WI38 (cell line): ENCODE data around the gene GALNS.
A peak's percentile ranks its signal among the peaks of the same experiment; 100 is the strongest.

ENCODE experiments used
- H3K4me3 ChIP-seq: 2 replicates; pipeline ENCODE4 v1.5.1; 2011; ENCODE audit warnings: low read depth, mild to moderate bottlenecking, control low read depth, low read length
- CTCF ChIP-seq: IDR thresholded peaks from 2 replicates; pipeline ENCODE4 v1.5.1; 2012; ENCODE audit warnings: low read depth, mild to moderate bottlenecking, control low read depth, low read length

Gene GALNS

GRCh38 chr16:88805340-88805715, 51.4 kb downstream of the GALNS start:
- no peak overlapping the region; the same call in 1 of the 2 replicates for H3K4me3 ChIP-seq
- TF ChIP-seq CTCF: no peak

- TF ChIP-seq CTCF: no peak
- H3K4me3 ChIP-seq: peak overlapping the region; percentile 70
These were observed 52.0 kb downstream of the GALNS start for GRCh38 chr16:88804552-88805339.

GRCh38 chr16:88804173-88804551, 52.6 kb downstream of the GALNS start:
- peak overlapping the region; percentile 70 for H3K4me3 ChIP-seq
- TF ChIP-seq CTCF: no peak

DNA sequence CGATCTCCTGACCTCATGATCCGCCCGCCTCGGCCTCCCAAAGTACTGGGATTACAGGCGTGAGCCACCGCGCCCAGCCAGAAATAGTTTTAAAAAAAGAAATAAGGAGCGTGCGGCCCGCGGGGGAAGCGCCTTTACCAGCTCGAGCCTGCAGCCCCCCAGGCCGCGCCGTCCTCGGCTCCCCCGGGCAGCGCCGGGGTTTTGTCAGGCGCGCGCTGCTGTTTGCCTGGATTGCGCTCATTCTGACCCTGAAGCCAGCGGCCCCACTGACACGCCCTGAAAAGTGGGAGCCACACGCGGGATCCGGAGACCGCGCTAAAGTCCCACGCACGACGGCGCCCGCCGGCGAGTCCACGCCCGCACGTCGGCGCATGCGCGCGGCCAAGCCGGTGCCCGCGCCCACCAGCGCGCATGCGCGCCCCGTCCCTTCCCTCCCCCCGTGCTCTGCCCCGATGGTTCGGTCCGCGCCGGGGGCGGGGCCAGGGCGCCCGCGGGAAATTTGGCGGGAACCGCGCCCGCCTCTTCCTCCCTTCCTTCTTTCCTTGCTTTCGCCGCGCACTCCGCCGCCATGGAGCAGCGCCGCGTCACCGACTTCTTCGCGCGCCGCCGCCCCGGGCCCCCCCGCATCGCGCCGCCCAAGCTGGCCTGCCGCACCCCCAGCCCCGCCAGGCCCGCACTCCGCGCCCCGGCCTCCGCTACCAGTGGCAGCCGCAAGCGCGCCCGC, 53.3 kb downstream of the GALNS start, which contains the start of gene CDT1:
Gene CDT1, plus strand, starts transcription at position 526 of the 724 bp plus-strand sequence. Its CDS starts 43 bp downstream, at position 569.
- peak within 1 kb of the TSS; percentile 70 for H3K4me3 ChIP-seq
- no peak for TF ChIP-seq CTCF

- H3K4me3 ChIP-seq: no peak overlapping the region
- no peak for TF ChIP-seq CTCF
These were observed 56.5 kb downstream of the GALNS start for GRCh38 chr16:88800277-88800592.

DNA sequence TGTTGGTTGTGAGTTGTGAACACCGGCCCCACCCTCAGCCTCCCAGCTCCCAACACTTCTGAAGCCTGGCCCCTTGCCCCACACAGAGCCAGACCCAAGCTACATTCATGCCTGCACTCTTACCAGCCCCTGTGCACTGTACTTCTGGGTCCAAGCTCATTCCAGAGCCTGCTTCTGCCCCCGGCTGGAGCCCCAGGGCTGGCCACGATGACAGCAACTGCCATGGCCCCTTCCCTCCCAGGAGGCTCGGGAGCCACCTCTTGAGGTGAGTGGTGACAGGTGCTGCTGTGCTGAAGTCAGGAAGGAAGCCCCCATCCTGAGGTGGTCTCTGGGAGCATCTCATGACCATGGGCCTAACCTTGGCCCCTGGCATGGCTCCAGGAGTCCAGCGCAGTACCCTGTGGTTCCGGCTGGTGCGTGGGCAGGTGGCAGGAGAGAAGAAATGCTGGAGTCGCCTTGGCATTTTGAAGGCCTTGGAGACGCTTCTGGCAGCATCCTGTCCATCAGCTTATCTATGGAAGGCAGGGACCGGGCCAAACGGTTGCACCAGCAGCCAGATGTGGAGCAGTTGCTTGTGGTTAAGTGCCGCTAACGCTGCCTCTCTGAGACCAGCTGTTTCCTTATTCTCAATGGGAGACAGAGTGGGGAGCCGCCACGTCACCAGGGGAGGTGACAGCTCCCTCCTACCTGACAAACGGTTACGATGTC, 57.0 kb downstream of the GALNS start:
- no peak for TF ChIP-seq CTCF
- no peak overlapping the region for H3K4me3 ChIP-seq
